Parathyroid adenoma (tissue), 2 donors: ENCODE measurements around the gene GALNT15.

Source experiments
- H2AFZ ChIP-seq: fragments of 300-600 bp; sonication (generic); one replicate; pipeline ENCODE4 v1.7.0; 2017; ENCODE audit warnings: antibody characterized with exemption, mild to moderate bottlenecking
- H3K27ac ChIP-seq: fragments of 300-600 bp; sonication (generic); one replicate; pipeline ENCODE4 v1.7.0; 2017
- H3K27me3 ChIP-seq: fragments of 300-600 bp; sonication (generic); one replicate; pipeline ENCODE4 v1.7.0; 2017; ENCODE audit warnings: low read length; ENCODE audit not compliant: control insufficient read depth, insufficient read depth
- H3K36me3 ChIP-seq: fragments of 300-600 bp; sonication (generic); one replicate; pipeline ENCODE4 v1.7.0; 2017; ENCODE audit warnings: low read length; ENCODE audit not compliant: control insufficient read depth, insufficient read depth
- H3K4me1 ChIP-seq: fragments of 300-600 bp; sonication (generic); one replicate; pipeline ENCODE4 v1.7.0; 2017; ENCODE audit warnings: control low read depth
- H3K4me2 ChIP-seq: fragments of 300-600 bp; sonication (generic); one replicate; pipeline ENCODE4 v1.7.0; 2017; ENCODE audit warnings: low read length
- H3K4me3 ChIP-seq: fragments of 300-600 bp; sonication (generic); one replicate; pipeline ENCODE4 v1.7.0; 2017; ENCODE audit warnings: low read depth, low read length
- H3K79me2 ChIP-seq: fragments of 300-600 bp; sonication (generic); one replicate; pipeline ENCODE4 v1.7.0; 2017; ENCODE audit warnings: control low read depth
- H3K9ac ChIP-seq: fragments of 300-600 bp; sonication (generic); one replicate; pipeline ENCODE4 v1.7.0; 2017; ENCODE audit warnings: mild to moderate bottlenecking
- H3K9me3 ChIP-seq: fragments of 300-600 bp; sonication (generic); one replicate; pipeline ENCODE4 v1.7.0; 2017; ENCODE audit warnings: low read length; ENCODE audit not compliant: control insufficient read depth
- CTCF ChIP-seq: fragments of 300-600 bp; sonication (generic); IDR thresholded peaks from one replicate; pipeline ENCODE4 v1.7.0; 2017; ENCODE audit warnings: antibody characterized with exemption, mild to moderate bottlenecking
- donor health status: primary hyperparathyroidism.

Gene GALNT15

GRCh38 chr3:16222547-16222946 is 48.1 kb downstream of the GALNT15 start:
- Histone ChIP-seq H3K79me2 (no peaks in the 10 kb centered on the region), H3K9ac (no peak overlapping the region), H3K27me3 (no peaks in the 10 kb centered on the region), H3K9me3 (no peaks in the 10 kb centered on the region), H3K36me3 (no peaks in the 10 kb centered on the region), H3K4me3 (no peak overlapping the region), H3K4me1 (no peaks in the 10 kb centered on the region), H2AFZ (no peak overlapping the region), H3K27ac (no peak overlapping the region), H3K4me2 (no peak overlapping the region)
- TF ChIP-seq CTCF: no peak

- H2AFZ ChIP-seq: no peak overlapping the region
- no peaks in the 10 kb centered on the region for H3K9me3 ChIP-seq
- H3K4me3 ChIP-seq: no peak overlapping the region
- H3K36me3 ChIP-seq: no peaks in the 10 kb centered on the region
- no peak for TF ChIP-seq CTCF
- no peak overlapping the region for H3K9ac ChIP-seq
- no peaks in the 10 kb centered on the region for H3K27me3 ChIP-seq
- H3K4me1 ChIP-seq: no peaks in the 10 kb centered on the region
- no peak overlapping the region for H3K4me2 ChIP-seq
- H3K27ac ChIP-seq: no peak overlapping the region
- no peaks in the 10 kb centered on the region for H3K79me2 ChIP-seq
These were observed 49.8 kb downstream of the GALNT15 start for GRCh38 chr3:16224325-16224724.

- Histone ChIP-seq H3K4me3 (no peak overlapping the region), H3K9ac (no peak overlapping the region), H3K27ac (no peak overlapping the region), H3K4me1 (no peaks in the 10 kb centered on the region), H2AFZ (no peak overlapping the region), H3K4me2 (no peak overlapping the region), H3K9me3 (no peaks in the 10 kb centered on the region), H3K79me2 (no peaks in the 10 kb centered on the region), H3K27me3 (no peaks in the 10 kb centered on the region), H3K36me3 (no peaks in the 10 kb centered on the region)
- TF ChIP-seq CTCF: no peak
These were observed 53.1 kb downstream of the GALNT15 start for GRCh38 chr3:16227566-16227965.

GRCh38 chr3:16229681-16230080 is 55.2 kb downstream of the GALNT15 start:
- Histone ChIP-seq H3K36me3 (no peaks in the 10 kb centered on the region), H3K4me2 (no peak overlapping the region), H3K9ac (no peak overlapping the region), H3K9me3 (no peaks in the 10 kb centered on the region), H3K4me1 (no peaks in the 10 kb centered on the region), H3K27me3 (no peaks in the 10 kb centered on the region), H2AFZ (no peak overlapping the region), H3K79me2 (no peaks in the 10 kb centered on the region), H3K27ac (no peak overlapping the region), H3K4me3 (no peak overlapping the region)
- TF ChIP-seq CTCF: no peak

- H3K4me3 ChIP-seq: no peak overlapping the region
- no peak for TF ChIP-seq CTCF
- no peak overlapping the region for H3K4me2 ChIP-seq
- no peak overlapping the region for H3K9ac ChIP-seq
- no peaks in the 10 kb centered on the region for H3K9me3 ChIP-seq
- H3K36me3 ChIP-seq: no peaks in the 10 kb centered on the region
- no peaks in the 10 kb centered on the region for H3K79me2 ChIP-seq
- no peak overlapping the region for H2AFZ ChIP-seq
- H3K27me3 ChIP-seq: no peaks in the 10 kb centered on the region
- no peak overlapping the region for H3K27ac ChIP-seq
- no peaks in the 10 kb centered on the region for H3K4me1 ChIP-seq
These were observed 57.5 kb downstream of the GALNT15 start for GRCh38 chr3:16231983-16232382.
